Panc1 (cell line): ENCODE results near the gene CIB2. TPM values are rescaled to one million over a fixed set of nuclear protein-coding genes. Genes with fewer than 3 reads are reported as not detected.

ENCODE experiments used
- total RNA-seq: library from RNA; stranded (reverse); gene quantifications from one replicate; pipeline ENCODE4 v1.2.1, GENCODE V29; 2021; ENCODE audit not compliant: unreplicated experiment

CIB2 gene
- total RNA-seq, 1 experiment from 2014 or later, result 37.3 TPM

Other genes starting within 250 kb of the CIB2 start
- 59.3 TPM for gene TBC1D2B, start 53.7 kb downstream of the CIB2 start, total RNA-seq
- not detected for gene SH2D7, start 38.9 kb downstream of the CIB2 start, total RNA-seq
- gene IDH3A, start 17.9 kb upstream of the CIB2 start, total RNA-seq, result 116 TPM
- 0.31 TPM for gene ACSBG1, start 103.1 kb upstream of the CIB2 start, total RNA-seq
- gene DNAJA4, start 133.1 kb upstream of the CIB2 start, total RNA-seq, result 11.1 TPM
- 66.3 TPM for gene SKIC8, start 168.2 kb upstream of the CIB2 start, total RNA-seq
- gene CRABP1, start 208.9 kb upstream of the CIB2 start, total RNA-seq, result 6.7 TPM